Immature natural killer cell (primary cell): ENCODE data around the gene PRR12. TPM values are rescaled to one million over a fixed set of nuclear protein-coding genes. Genes with fewer than 3 reads are reported as not detected.

ENCODE experiments used
- DNase-seq, 3 donors: peaks; one replicate each; pipeline ENCODE4 v3.0.0; 2022; ENCODE audit warnings: mixed read lengths in 1 of 3
- H3K27ac Mint-ChIP-seq, 6 donors: one replicate each; pipeline ENCODE4 v1.8.0; 2020; ENCODE audit warnings: mixed read lengths in 6 of 6, mild to moderate bottlenecking in 5 of 6, inconsistent platforms in 4 of 6, moderate library complexity in 3 of 6
- H3K27me3 Mint-ChIP-seq, 3 donors: one replicate each; pipeline ENCODE4 v1.8.0; 2020 to 2021; ENCODE audit warnings: low read depth in 3 of 3, mild to moderate bottlenecking in 3 of 3, mixed read lengths in 3 of 3, moderate library complexity in 3 of 3, inconsistent platforms in 1 of 3
- H3K36me3 Mint-ChIP-seq, 3 donors: one replicate each; pipeline ENCODE4 v1.8.0; 2020; ENCODE audit warnings: mixed read lengths in 3 of 3, inconsistent platforms in 2 of 3, mild to moderate bottlenecking in 2 of 3
- H3K4me1 Mint-ChIP-seq, 2 donors: one replicate each; pipeline ENCODE4 v1.8.0; 2020; ENCODE audit warnings: inconsistent platforms in 2 of 2, mild to moderate bottlenecking in 2 of 2, mixed read lengths in 2 of 2, moderate library complexity in 1 of 2
- H3K4me3 Mint-ChIP-seq, 5 donors: one replicate each; pipeline ENCODE4 v1.8.0; 2020; ENCODE audit warnings: mild to moderate bottlenecking in 5 of 5, mixed read lengths in 5 of 5, inconsistent platforms in 3 of 5, moderate library complexity in 3 of 5
- H3K9me3 Mint-ChIP-seq, 6 donors: one replicate each; pipeline ENCODE4 v1.8.0; 2020; ENCODE audit warnings: mild to moderate bottlenecking in 6 of 6, mixed read lengths in 6 of 6, inconsistent platforms in 4 of 6, moderate library complexity in 3 of 6
- polyA plus RNA-seq, 3 donors: library from polyadenylated mRNA; unstranded; fragments of 300-500 nt; fragmentation: Illumina TruSeq; gene quantifications; one replicate each; pipeline ENCODE4 v1.2.3, GENCODE V29; 2021

Gene PRR12
- 1 to 10 TPM in 2 of 3 donors, under 1 TPM in 1; 0.21 to 4.0 (median 2.0) TPM for polyA plus RNA-seq

GRCh38 chr19:49590971-49591730 lies at the start of gene PRR12:
TSS of gene PRR12 (plus strand) at chr19:49591182. CDS start at chr19:49591655, 473 bp downstream.
- H3K36me3 Mint-ChIP-seq = peaks cover 0 to 5% (median 3%) of the 10 kb centered on the region in 3 donors
- H3K4me3 Mint-ChIP-seq = peak within 1 kb of the TSS; percentile 81 to 95 (median 83)
- peak; percentile 67 to 72 (median 71) for DNase-seq

GRCh38 chr19:49541914-49542313 lies 49.1 kb upstream of the PRR12 start:
- no peak overlapping the region for H3K27ac Mint-ChIP-seq
- DNase-seq = no peak
- no peaks in the 10 kb centered on the region for H3K9me3 Mint-ChIP-seq
- no peak overlapping the region for H3K4me3 Mint-ChIP-seq
- H3K27me3 Mint-ChIP-seq = peaks cover 0 to 7% (median 0%) of the 10 kb centered on the region in 3 donors
- H3K4me1 Mint-ChIP-seq = peaks cover 3% of the 10 kb centered on the region in 2 donors
- peaks cover 0 to 8% (median 0%) of the 10 kb centered on the region in 3 donors for H3K36me3 Mint-ChIP-seq

More at GRCh38 chr19:49590971-49591730, at the start of gene PRR12:
- H3K4me1 Mint-ChIP-seq = peaks cover 29 to 32% of the 10 kb centered on the region in 2 donors
- peak within 1 kb of the TSS; percentile 82 to 97 (median 91) for H3K27ac Mint-ChIP-seq
- H3K27me3 Mint-ChIP-seq = peaks cover 8 to 14% (median 10%) of the 10 kb centered on the region in 3 donors
- H3K9me3 Mint-ChIP-seq = no peaks in the 10 kb centered on the region

GRCh38 chr19:49542446-49542845 lies 48.5 kb upstream of the PRR12 start:
- H3K27me3 Mint-ChIP-seq = peaks cover 0 to 6% (median 0%) of the 10 kb centered on the region in 3 donors
- H3K27ac Mint-ChIP-seq = no peak overlapping the region
- no peaks in the 10 kb centered on the region for H3K9me3 Mint-ChIP-seq
- H3K4me3 Mint-ChIP-seq = no peak overlapping the region
- H3K4me1 Mint-ChIP-seq = peaks cover 5 to 9% of the 10 kb centered on the region in 2 donors
- no peak for DNase-seq
- peaks cover 0 to 8% (median 0%) of the 10 kb centered on the region in 3 donors for H3K36me3 Mint-ChIP-seq

GRCh38 chr19:49543032-49543431 lies 48.0 kb upstream of the PRR12 start:
- DNase-seq = no peak
- Mint-ChIP-seq H3K27me3 (peaks cover 0 to 5% (median 0%) of the 10 kb centered on the region in 3 donors), H3K4me1 (peaks cover 5 to 10% of the 10 kb centered on the region in 2 donors), H3K4me3 (no peak overlapping the region), H3K36me3 (peaks cover 0 to 8% (median 0%) of the 10 kb centered on the region in 3 donors), H3K27ac (no peak overlapping the region), H3K9me3 (no peaks in the 10 kb centered on the region)

GRCh38 chr19:49544154-49544553 lies 46.8 kb upstream of the PRR12 start:
- peak overlapping the region in 3 of 6 donors; percentile 49 to 69 (median 61) for H3K27ac Mint-ChIP-seq
- H3K4me3 Mint-ChIP-seq = no peak overlapping the region
- peaks cover 7 to 10% of the 10 kb centered on the region in 2 donors for H3K4me1 Mint-ChIP-seq
- no peaks in the 10 kb centered on the region for H3K9me3 Mint-ChIP-seq
- H3K27me3 Mint-ChIP-seq = peaks cover 0 to 5% (median 0%) of the 10 kb centered on the region in 3 donors
- peaks cover 0 to 8% (median 0%) of the 10 kb centered on the region in 3 donors for H3K36me3 Mint-ChIP-seq
- DNase-seq = no peak

GRCh38 chr19:49546825-49547565 lies 44.0 kb upstream of the PRR12 start:
- H3K4me3 Mint-ChIP-seq = peak overlapping the region in 3 of 5 donors; percentile 74 to 86 (median 76)
- peaks cover 0 to 5% (median 0%) of the 10 kb centered on the region in 3 donors for H3K36me3 Mint-ChIP-seq
- peaks cover 8 to 10% of the 10 kb centered on the region in 2 donors for H3K4me1 Mint-ChIP-seq
- H3K9me3 Mint-ChIP-seq = no peaks in the 10 kb centered on the region
- peak overlapping the region in 5 of 6 donors; percentile 1 to 95 (median 69) for H3K27ac Mint-ChIP-seq
- DNase-seq = peak; percentile 76 to 80 (median 79)
- H3K27me3 Mint-ChIP-seq = peaks cover 0 to 3% (median 0%) of the 10 kb centered on the region in 3 donors

- H3K4me1 Mint-ChIP-seq = peaks cover 17 to 19% of the 10 kb centered on the region in 2 donors
- H3K27ac Mint-ChIP-seq = peak overlapping the region in 1 of 6 donors; percentile 22
- peaks cover 0 to 8% (median 5%) of the 10 kb centered on the region in 3 donors for H3K36me3 Mint-ChIP-seq
- H3K9me3 Mint-ChIP-seq = no peaks in the 10 kb centered on the region
- no peak overlapping the region for H3K4me3 Mint-ChIP-seq
- DNase-seq = no peak
- peaks cover 0 to 4% (median 3%) of the 10 kb centered on the region in 3 donors for H3K27me3 Mint-ChIP-seq
These were observed 41.9 kb upstream of the PRR12 start for GRCh38 chr19:49549045-49549444.

- no peak for DNase-seq
- no peaks in the 10 kb centered on the region for H3K9me3 Mint-ChIP-seq
- H3K36me3 Mint-ChIP-seq = peaks cover 4 to 14% (median 4%) of the 10 kb centered on the region in 3 donors
- H3K27me3 Mint-ChIP-seq = peaks cover 0 to 4% (median 1%) of the 10 kb centered on the region in 3 donors
- H3K27ac Mint-ChIP-seq = peak overlapping the region in 1 of 6 donors; percentile 25
- H3K4me1 Mint-ChIP-seq = peaks cover 30 to 33% of the 10 kb centered on the region in 2 donors
- no peak overlapping the region for H3K4me3 Mint-ChIP-seq
These were observed 39.5 kb upstream of the PRR12 start for GRCh38 chr19:49551531-49551930.

GRCh38 chr19:49552749-49553148 lies 38.2 kb upstream of the PRR12 start:
- Mint-ChIP-seq H3K27me3 (peaks cover 0 to 4% (median 0%) of the 10 kb centered on the region in 3 donors), H3K27ac (peak overlapping the region in 4 of 6 donors; percentile 23 to 67 (median 60)), H3K9me3 (no peaks in the 10 kb centered on the region), H3K4me1 (peaks cover 25 to 34% of the 10 kb centered on the region in 2 donors), H3K4me3 (peak overlapping the region in 1 of 5 donors; percentile 14), H3K36me3 (peaks cover 9 to 21% (median 9%) of the 10 kb centered on the region in 3 donors)
- no peak for DNase-seq

GRCh38 chr19:49553451-49554271 lies 37.3 kb upstream of the PRR12 start:
- H3K36me3 Mint-ChIP-seq = peaks cover 9 to 23% (median 13%) of the 10 kb centered on the region in 3 donors
- peak overlapping the region; percentile 41 to 91 (median 90) for H3K27ac Mint-ChIP-seq
- H3K4me1 Mint-ChIP-seq = peaks cover 26 to 34% of the 10 kb centered on the region in 2 donors
- no peaks in the 10 kb centered on the region for H3K9me3 Mint-ChIP-seq
- DNase-seq = no peak
- peak overlapping the region in 4 of 5 donors; percentile 4 to 66 (median 34) for H3K4me3 Mint-ChIP-seq
- peaks cover 0 to 4% (median 0%) of the 10 kb centered on the region in 3 donors for H3K27me3 Mint-ChIP-seq

- H3K36me3 Mint-ChIP-seq = peaks cover 15 to 32% (median 16%) of the 10 kb centered on the region in 3 donors
These were observed 36.2 kb upstream of the PRR12 start for GRCh38 chr19:49554701-49555181.

GRCh38 chr19:49555600-49556411 lies 35.2 kb upstream of the PRR12 start:
- Mint-ChIP-seq H3K36me3 (peaks cover 15 to 32% (median 16%) of the 10 kb centered on the region in 3 donors), H3K27ac (no peak overlapping the region), H3K4me3 (peak overlapping the region in 1 of 5 donors; percentile 29), H3K9me3 (no peaks in the 10 kb centered on the region), H3K4me1 (peaks cover 42 to 48% of the 10 kb centered on the region in 2 donors), H3K27me3 (peaks cover 0 to 4% (median 0%) of the 10 kb centered on the region in 3 donors)
- no peak for DNase-seq

More at GRCh38 chr19:49554701-49555181, 36.2 kb upstream of the PRR12 start:
- DNase-seq = peak in 2 of 3 donors; percentile 28 to 33
- peak overlapping the region; percentile 78 to 91 (median 90) for H3K27ac Mint-ChIP-seq
- peaks cover 0 to 4% (median 0%) of the 10 kb centered on the region in 3 donors for H3K27me3 Mint-ChIP-seq
- H3K9me3 Mint-ChIP-seq = no peaks in the 10 kb centered on the region
- H3K4me3 Mint-ChIP-seq = peak overlapping the region; percentile 29 to 71 (median 67)
- H3K4me1 Mint-ChIP-seq = peaks cover 31 to 37% of the 10 kb centered on the region in 2 donors
